Iris pigment epithelial cell (primary cell): ENCODE data around the gene BTRC.

Experiments used
- DNase-seq: peaks from one replicate; pipeline ENCODE4 v3.0.0-alpha.2; 2011; ENCODE audit warnings: low read depth

The BTRC gene

DNA sequence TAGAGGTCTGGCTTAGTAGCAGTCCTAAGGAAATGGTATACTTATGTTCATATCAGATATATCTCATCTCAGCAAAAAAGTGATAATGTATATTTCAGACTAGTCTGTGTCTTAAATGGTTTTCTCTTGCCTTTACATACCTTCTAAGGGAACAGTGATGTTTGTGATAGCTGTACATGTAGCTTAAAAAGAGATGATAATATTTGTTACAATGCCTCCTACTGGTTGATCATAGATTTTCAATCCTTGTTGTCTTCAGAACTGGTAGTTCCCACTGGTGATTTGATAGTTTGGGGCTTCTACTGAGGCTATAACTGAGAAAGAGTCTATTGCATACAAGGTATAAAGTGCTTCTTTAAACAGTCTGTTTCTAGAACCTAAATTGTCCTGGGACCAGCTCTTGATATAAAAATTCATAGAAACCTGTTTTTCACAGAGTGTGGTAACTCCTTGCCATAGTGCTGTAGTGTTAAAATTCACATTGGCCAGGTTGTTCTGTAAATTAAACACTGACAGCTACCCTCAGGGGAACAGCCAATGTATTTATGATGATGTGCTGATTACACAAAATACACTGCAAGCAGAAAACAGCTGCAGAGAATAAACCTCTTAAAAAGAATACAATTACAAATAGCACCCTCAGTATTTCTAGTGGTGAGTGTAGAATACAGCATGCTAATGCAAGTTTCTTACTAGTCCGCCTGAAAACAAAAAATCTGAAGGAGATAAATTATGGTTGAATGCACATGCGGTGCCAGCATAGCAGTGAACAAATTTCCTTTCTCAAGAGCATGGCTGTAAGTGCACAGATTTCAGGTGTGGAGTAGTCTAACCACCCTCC lies 90.3 kb downstream of the BTRC start:
- DNase-seq, result peak; percentile 32

DNA sequence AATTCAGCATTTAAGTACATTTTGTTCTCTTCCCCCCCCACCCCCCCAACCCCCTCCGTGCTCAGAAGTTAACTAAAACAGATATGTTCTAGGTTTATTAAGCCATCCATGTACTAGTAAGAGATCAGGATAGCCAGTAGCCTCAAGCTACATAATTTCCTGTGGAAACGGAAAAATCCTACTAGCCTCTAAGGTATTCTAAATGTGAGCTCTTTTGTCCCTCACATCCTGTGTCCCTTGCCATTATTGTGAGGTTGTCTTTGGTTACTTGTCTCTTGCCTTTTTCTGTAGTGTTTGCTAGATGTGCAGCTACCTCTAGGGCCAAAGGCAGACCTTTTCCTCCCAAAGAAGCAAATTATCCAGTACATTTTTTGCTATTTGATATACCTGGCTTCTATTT lies 92.1 kb downstream of the BTRC start:
- DNase-seq, result no peak

DNA sequence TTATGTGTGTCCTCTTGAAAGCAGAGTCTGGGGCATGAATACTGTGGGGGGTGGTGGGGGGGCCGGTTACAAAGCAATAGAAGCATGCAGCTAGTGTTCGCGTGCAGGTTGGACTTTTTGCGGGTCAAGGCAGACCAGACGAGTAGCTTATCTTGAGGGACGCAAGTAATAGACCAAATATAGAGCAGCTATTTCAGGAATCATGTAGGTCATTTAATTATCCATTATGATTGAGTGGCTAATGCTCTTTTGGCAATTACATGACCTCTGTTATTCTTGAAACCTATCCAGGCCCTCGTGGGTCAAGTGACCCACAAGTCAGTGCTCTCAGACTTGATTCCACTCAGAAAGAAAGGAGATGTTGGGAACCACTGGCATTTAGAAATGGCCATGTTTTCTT lies 93.0 kb downstream of the BTRC start:
- DNase-seq, result no peak

DNA sequence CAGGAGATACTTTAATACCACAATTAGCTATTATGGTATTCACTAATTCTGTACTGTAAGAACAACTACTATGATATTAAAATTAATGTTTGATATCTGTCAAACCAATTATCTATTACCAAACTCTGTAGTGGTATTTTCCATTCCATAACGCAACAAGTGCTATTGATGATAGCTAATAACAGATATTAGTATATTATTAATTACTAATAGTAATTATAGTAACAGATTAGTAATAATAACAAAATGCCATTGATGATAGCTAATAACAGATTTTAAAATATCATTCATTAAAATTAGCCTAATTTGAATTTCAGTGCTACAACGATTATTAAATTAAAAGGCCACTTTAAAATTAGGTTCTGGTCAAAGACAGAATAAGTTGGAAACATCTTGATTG lies 93.5 kb downstream of the BTRC start:
- no peak for DNase-seq

DNA sequence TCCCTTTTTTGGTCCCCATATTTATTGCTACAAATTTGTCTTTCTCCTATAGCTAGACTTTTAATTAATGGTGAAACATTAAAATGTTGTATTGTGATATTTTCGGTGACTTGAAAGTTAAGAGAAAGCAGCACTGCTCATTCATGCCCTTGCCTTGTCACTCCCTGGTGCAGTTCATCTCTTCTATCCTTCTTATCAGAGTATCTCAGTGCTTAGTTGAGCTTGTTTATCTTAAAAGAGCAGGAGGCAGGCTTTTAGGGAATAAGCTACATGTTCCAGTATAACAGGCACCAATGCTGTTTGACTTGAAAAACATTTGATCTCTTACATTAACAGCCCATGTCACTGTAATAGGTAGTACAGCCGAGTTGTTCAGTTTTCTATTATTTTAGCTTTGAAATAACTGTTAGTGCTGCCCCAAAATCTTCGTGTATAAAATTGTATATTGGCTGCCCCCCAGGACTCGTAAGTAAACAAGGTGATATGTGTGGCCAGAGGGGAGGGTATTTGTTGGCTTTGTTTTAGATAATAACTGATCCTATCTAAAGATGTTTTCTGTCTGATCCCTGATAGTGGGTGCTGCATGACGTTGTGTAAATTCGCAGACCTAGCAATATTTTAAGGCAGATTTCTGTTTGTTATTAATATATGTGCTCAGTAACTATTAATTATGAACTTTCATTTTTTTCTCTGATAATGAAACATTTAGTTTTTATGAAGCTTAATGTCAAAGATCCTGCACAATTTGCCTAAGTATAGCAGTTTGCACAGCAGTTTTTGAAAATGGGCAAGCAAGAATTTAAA lies 96.5 kb downstream of the BTRC start:
- DNase-seq, result no peak

DNA sequence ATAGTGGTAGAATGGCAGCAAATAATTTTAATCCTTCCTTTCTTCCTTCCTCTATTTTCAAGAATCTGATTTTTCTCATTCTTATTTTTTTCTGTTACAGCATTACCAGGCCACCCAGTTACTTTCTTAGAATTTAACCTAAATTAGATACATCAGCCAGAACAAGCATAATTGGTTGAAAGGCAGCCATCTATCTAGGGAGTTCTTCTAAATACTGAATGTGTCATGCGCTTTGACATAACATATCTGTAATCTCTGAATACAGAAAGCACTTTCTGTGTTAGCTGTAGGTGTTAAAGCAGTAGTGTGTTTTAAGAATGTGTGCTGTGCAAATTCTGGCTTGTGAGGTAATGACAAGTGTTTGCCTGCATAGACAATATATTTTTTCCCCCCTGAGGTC lies 97.3 kb downstream of the BTRC start:
- DNase-seq, result no peak

DNA sequence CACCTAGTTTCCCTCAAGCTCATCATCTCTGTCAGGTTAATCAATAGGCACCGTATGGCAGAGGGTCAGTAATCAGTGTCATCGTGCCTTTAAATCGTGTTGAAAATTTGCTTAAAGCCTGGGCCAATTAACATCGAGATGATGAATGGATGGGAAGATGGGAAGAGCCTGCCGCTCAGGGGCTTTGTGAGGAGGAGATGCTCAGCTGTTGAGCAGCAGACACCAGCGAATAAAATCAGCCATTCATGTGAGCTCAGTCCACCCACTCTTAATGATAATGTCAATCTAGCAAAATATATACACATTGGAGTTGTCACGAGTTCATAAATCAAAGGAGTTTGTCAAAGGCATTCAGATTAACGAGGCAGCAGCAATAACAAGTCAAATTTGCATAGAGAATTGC lies 97.7 kb downstream of the BTRC start:
- no peak for DNase-seq

DNA sequence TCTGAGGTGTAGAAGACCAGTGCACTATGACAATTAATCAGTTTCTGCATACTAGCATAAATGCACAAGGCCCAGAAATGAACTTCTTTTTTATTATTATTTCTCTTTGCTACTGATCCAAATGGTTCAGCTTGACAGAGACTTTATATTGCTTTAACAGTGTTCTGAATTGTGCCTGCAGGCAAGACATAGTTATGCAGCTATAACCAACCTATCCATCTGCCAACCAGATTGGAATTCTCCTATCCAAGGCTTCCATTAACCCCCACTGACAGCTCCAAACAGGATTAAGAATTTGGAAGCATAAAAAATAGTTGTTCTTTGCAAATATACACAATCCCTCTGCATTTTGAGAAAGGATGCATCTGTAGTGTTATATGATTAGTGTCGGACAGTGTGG lies 98.2 kb downstream of the BTRC start:
- no peak for DNase-seq

DNA sequence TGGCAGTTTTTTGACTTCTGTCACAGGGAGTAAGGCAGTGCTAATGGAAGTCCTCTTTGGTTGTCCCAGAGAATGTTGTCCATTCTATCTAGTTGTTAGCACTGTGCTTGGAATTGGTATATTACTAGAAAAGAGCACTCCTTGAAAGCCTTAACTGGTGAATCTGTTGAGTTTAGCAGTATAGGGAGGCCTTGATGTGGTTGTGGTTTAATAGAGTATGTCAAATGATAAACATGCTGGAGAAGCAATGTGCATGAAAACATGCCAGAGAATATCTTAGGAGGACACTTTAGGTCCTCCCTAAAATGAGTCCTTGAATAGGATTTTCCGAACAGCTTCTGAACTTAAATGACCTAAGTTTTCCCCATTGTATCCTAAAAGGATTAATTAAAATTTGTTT lies 98.6 kb downstream of the BTRC start:
- DNase-seq, result no peak

DNA sequence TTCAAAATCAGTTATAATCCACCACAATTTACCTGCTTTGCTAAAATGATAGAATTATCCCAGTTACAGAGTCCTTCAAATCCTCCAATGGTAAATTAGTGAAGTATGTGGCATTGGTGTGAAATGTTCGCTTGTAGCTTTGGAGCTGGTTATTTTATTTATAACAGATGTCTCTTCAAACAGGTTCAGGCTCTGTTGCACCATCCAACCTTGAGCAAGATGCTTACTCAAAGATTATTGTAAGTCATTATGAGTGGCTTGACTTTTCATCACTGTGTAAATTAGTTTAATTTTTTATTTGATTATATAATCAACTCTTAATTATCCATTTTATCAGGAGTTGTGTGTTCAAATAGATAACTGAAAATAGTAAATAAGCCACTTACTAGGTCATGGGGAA lies 99.4 kb downstream of the BTRC start:
- peak; percentile 28 for DNase-seq

DNA sequence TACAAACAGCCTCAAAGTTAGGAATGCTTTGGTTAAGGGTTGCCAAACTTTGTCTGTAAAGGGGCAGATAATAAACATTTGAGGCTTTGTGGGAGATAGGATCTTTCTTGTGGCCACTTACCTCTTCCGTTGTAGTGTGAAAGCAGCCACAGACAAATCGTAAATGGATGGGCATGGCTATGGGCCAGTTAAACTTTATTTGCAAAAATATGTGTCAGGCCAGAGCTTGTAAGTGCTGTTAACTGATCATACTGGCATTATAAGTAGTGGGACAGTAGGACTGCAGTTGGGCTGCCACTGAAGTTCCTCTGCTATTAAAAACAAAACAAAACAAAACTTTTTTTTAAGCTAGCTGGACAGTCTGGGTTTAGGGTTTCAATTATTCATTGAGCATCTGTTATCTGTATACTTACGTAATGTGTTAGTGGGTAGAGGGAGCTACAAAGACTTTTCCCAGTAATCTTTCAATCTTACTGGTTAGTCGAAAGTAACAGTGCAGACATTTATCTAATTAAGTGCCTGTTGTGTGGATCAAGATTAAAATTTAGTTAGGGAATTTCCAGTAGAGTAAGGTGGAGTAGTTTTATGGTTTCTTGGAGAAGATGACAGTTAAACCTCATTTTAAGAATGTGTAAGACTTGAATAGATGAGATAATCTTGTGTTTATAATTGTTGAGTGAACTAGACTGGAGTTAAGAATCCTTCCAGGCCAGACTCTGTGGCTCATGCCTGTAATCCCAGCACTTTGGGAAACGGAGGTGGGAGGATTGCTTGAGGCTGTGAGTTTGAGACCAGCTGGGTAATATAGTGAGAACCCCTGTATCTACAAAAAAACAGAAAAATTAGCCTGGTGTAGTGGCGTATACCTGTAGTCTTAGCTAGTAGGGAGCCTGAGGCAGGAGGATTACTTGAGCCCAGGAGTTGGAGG lies 100.1 kb downstream of the BTRC start:
- peak; percentile 55 for DNase-seq

DNA sequence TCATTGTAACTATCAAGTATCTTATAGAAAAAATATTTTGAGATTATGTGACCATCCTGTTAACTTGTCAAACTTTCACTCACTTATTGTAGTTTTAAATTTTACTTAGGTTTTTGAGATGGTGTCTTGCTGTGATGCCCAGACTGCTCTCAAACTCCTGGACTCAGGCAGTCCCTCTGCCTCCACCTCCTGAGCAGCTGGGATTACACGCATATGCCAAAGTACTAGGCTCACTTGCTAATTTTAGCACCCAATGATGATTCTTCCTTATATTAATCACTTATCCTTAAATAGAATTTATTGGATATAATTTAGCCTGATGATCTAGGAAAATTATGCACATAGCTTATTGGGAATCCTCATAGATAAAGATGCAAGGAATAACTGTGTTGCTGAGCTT lies 104.9 kb downstream of the BTRC start:
- no peak for DNase-seq

DNA sequence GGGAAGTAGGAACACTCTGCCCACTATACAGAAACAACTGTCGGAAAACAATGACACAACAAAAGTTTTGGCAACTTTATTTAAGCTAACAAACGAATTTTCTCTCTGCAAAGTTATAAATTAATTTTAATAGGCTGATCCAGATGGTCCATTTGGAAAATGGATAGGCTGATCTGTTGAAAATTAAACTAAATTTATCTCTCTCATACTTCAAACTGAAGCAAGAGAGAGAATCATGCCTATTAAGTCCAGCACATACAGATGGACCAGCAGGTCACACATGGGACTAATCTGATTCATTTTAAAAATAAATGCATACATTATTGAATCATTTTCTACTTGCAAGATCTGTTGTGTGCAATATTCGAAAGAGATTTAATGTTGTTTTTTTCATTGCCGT lies 110.1 kb downstream of the BTRC start:
- no peak for DNase-seq

DNA sequence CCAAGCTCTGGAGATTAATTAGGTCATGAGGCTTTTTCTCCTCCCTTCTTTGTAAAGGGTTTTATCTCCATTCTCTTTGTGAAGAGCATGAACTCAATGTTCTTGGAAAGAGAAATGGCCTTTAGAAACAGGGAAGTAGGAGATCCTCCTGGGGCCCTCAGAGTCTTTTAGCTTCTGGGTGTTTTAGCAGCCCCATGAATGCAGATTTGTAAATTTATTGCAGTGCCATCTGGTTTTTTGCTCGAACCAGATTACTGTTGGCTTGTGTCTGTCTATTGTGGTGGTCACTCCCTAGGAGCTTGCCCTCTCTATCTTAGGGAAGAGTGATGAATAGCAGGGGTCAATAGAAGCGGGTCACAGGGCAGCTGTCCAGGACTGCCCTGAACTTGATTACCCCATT lies 110.6 kb downstream of the BTRC start:
- no peak for DNase-seq

DNA sequence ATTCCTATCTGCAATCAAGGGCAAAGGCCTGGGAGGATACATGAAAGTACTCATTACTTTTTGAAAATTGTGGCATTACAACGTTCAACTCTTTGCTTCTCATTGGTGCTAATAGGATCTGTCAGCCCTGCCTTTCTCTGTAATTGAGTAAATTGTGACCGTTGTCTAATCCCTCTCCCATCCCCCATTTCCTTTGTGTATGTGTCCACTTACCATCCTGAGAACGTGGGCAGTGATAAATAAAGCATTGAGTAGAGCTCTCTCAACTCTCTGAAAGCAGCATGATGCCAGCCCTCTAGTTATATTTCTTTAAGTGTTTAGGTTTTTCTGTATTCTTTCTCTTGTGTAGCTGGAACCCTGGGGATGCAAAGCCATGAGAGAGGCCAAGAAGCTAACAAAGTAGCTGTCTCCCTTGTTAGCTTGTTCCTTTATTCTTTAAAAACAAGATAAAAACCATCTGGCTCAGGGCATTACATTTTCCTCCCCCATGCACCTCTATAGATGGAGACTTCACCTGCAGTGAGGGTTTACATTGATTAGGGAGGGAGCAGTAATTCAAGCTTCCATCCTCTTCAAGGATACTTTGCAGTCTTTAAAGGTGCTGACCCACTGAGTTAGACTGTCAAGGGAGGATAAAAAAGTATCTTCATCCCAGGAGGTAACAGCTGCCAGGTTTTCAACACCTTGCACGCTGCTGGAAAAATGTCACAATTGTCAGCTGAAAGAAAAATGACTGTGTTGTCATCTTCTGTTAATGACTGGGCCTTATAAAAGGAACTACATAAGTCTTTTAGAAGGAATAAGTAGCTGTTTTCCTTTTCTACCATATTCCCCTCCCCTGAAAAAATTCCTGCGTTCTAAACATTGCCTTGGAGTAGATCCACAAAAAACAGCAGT lies 112.3 kb downstream of the BTRC start:
- DNase-seq, result no peak

DNA sequence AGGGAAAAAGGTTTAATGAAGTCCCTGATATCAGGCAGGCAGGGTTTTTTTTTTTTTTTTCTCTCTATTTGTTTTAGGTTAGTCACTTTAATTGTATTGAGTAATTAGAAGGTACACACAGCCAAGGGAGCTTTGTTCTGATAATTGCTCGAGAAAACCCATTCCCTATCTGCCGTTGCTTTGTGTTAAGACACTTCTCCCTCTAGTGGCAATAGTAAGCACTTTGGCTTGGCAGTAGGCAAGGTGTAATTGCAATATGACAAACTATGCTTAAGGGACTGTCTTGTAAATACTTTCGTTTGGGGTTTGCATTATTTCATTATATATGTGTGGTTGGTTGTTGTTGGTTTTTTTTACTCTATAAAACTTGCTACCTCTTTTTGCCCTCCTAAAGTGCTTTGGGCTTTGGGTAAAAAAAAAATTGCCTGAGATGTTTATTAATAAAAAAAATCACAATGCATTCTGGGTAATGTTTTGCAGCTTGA lies 113.4 kb downstream of the BTRC start:
- peak; percentile 78 for DNase-seq

DNA sequence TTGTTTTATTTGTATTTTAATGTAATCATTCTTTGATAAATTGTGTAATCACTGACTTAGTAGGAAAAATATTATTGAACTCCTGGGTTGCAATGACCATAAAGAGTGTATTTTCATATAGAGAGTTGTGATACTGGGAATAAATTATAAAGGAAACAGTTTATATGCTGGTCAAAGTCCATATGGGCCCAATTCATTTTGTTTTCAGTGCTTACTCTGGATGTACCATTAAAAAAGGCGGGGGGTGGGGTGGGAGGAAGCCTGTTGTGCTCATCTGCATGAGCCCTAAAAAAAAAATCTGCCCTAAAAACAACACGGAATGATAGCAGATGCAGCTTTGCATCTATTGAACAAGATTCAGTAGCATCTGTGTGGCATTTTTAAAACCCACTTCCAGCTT lies 114.2 kb downstream of the BTRC start:
- DNase-seq, result no peak

DNA sequence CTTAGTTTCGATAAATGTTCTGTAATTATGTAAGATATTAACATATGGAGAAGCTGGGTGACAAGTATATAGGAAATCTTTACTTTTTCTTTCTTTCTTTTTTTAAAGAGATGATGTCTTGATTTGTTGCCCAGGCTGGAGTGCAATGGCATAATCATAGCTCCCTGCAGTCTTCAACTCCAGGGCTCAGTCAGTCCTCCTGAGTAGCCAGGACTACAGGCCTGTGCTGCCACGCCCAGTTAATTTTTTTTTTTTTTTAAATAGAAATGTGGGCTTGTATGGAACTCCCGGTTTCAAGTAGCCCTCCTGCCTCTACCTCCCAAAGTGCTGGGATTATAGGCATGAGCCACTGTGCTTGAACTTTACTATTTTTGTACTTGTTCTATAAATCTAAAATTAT lies 122.4 kb downstream of the BTRC start:
- DNase-seq, result no peak

DNA sequence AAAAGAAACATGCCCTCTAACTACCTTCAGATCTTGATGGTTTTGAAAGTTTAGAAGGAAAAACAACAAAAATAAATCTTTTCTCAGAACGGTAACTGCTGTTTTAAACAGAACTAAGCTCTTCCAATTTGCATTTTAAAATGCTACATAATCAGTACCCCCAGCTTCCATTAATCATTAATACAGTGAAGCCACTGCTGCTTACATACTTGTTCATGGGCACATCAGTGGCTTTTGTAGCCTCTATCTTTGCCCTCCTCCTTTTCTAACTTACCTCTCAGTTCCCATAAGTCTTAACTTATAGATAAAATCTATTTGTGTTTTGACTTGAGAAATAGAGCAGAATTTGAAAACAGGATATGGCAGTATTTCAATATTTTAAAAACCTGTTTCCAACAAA lies 125.0 kb downstream of the BTRC start:
- no peak for DNase-seq

DNA sequence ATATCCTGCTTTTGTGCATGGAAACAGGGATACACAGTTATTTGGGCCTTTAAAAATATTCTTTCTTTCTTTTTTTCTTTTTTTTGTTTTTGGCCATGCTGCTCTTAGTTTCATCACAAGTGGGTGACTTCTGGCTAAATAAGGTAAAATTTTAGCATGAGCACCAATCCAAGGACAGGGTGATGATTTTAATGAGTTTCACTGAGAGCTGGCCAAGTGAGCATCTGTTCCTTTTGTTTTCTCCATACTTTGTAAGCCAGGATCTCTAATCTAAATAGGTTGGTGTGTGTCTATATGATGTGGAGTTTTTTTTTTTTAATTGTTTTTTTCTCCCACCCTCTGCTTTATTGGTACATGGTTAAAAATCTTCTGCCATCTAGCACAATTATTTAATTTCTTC lies 127.3 kb downstream of the BTRC start:
- DNase-seq, result no peak

DNA sequence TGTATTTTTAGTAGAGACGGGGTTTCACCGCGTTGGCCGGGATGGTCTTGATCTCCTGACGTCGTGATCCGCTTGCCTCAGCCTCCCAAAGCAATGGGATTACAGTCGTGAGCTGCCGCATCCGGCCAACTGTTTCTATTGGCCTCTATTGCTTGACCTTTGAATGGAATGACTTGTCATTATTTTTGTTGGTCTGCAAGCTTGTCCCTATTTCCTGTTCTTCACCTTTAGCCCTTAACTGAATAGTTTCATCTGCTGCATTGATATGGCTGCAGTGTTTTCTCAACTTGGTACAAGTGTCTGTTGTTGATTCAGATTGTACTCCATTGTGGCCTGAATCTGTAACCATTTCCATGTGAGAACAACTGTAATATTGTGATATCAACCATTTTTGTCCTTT lies 128.6 kb downstream of the BTRC start:
- DNase-seq, result no peak
